SK-N-SH (cell line): ENCODE measurements around the gene LMAN1.

Source experiments
- CHD2 ChIP-seq: fragments of 150-350 bp; IDR thresholded peaks from 2 replicates; pipeline ENCODE4 v1.6.1; 2018; ENCODE audit warnings: low read length; ENCODE audit not compliant: partially characterized antibody
- EP300 ChIP-seq, 2 experiments: IDR thresholded peaks; 2 replicates each; pipeline versions ENCODE4 v1.4.0 to v1.6.1; 2012; ENCODE audit warnings: borderline replicate concordance in 1 of 2, low read depth in 1 of 2, low read length in 1 of 2
- MAX ChIP-seq: IDR thresholded peaks from 2 replicates; pipeline ENCODE4 v1.4.0; 2012; ENCODE audit warnings: low read depth
- NRF1 ChIP-seq: IDR thresholded peaks from 2 replicates; pipeline ENCODE4 v1.6.1; 2012; ENCODE audit warnings: low read depth, mild to moderate bottlenecking, low read length
- RFX5 ChIP-seq: IDR thresholded peaks from 2 replicates; pipeline ENCODE4 v1.6.1; 2012; ENCODE audit warnings: mild to moderate bottlenecking, improper control_type of control experiment, low read length
- TF ChIP-seq, protein P1 (sequence below): fragments of 200-600 bp; sonication (generic); IDR thresholded peaks from 2 replicates; pipeline ENCODE4 v1.6.1; 2017; ENCODE audit warnings: antibody characterized with exemption, mild to moderate bottlenecking, moderate library complexity

- TF ChIP-seq, protein P1, sequence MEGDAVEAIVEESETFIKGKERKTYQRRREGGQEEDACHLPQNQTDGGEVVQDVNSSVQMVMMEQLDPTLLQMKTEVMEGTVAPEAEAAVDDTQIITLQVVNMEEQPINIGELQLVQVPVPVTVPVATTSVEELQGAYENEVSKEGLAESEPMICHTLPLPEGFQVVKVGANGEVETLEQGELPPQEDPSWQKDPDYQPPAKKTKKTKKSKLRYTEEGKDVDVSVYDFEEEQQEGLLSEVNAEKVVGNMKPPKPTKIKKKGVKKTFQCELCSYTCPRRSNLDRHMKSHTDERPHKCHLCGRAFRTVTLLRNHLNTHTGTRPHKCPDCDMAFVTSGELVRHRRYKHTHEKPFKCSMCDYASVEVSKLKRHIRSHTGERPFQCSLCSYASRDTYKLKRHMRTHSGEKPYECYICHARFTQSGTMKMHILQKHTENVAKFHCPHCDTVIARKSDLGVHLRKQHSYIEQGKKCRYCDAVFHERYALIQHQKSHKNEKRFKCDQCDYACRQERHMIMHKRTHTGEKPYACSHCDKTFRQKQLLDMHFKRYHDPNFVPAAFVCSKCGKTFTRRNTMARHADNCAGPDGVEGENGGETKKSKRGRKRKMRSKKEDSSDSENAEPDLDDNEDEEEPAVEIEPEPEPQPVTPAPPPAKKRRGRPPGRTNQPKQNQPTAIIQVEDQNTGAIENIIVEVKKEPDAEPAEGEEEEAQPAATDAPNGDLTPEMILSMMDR: no peak
- TF ChIP-seq NRF1 (no peak), CHD2 (no peak), EP300 (IDR thresholded peaks at IDR 0.05; ENCODE audit: borderline replicate concordance in 1 of 2, low read depth in 1 of 2, low read length in 1 of 2) (no peak), RFX5 (no peak), MAX (no peak)
Observed at GRCh38 chr18:59360381-59360780, 1.3 kb upstream of the LMAN1 start.
